ENCODE data around the gene TAMALIN.
A peak's percentile ranks its signal among the peaks of the same experiment; 100 is the strongest.

The TAMALIN gene

DNA sequence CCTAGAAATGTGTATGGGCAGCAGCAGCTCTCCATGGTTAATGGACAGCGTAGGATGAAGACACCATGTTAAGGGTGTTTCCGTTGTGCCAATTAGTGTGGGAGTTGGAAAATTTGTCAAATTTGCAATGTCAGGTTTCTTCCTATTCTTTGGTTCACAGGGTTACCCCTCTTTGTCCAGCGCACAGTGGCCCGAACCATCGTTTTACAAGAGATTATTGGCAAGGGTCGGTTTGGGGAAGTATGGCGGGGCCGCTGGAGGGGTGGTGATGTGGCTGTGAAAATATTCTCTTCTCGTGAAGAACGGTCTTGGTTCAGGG is 26.0 kb upstream of the TAMALIN start:
- DNase-seq (ENCODE audit: low read depth in 1 of 2, low spot score in 1 of 2): no peak

DNA sequence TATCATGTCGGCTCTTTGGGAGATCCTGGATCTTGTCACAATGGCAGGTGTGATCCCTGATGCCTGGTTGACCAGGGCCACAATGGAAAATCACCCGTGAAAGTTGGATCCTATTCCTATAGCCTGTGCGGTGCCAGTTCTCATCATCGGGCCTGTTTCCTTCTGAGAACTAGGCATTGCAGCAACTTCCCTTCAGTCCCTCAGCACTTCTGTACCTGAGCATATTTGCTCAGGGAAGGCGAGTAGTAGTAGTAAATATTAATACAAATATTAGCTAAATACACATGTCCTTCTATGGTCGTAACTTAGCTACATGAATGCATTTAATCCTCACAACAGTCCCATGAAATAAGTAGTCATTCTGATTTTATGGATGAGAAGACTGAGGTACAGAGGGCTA is 22.1 kb upstream of the TAMALIN start:
- no peak for DNase-seq (ENCODE audit: low read depth in 1 of 2, low spot score in 1 of 2)

DNA sequence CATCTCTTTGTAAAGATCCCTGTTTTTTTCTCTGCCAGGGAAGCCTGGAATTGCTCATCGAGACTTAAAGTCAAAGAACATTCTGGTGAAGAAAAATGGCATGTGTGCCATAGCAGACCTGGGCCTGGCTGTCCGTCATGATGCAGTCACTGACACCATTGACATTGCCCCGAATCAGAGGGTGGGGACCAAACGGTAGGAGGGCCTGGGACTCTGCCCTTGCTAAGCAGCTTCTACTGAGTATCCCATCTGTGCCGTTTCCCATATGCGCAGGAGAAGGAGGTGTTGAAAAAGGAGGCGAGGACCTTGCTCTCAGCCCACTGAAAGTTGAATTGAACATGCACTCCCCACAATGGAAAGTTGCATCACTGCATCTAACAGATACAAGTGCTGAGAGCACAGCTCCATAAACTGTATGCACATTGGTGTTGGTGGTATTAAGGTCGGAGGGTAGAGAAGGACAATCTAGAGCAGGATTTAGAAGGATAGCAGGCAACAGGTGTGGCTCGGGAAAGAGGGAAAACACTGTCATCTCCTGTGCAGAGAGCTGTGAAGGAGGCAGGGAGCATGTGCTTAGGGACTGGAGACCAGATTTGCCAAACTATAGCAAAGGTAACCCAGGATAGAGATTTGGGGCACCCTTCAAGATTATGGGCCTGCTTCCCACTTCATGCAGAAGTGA is 21.5 kb upstream of the TAMALIN start:
- no peak for DNase-seq (ENCODE audit: low read depth in 1 of 2, low spot score in 1 of 2)

DNA sequence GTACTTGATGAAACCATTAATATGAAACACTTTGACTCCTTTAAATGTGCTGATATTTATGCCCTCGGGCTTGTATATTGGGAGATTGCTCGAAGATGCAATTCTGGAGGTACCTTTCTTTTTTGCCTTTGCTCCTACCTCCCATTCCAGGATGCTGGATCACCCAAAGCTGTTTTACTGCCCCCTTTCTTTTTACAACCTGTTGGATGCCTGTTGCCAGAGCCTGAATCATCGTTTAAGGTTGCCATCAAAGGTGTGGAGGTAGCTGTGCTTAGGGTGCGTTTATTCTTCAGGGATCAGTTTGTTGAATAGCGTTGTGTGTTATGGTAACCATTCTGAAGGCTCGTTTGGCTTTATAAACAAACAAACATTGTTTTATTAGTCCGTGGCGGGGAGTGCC is 19.9 kb upstream of the TAMALIN start:
- no peak for DNase-seq (ENCODE audit: low read depth in 1 of 2, low spot score in 1 of 2)

DNA sequence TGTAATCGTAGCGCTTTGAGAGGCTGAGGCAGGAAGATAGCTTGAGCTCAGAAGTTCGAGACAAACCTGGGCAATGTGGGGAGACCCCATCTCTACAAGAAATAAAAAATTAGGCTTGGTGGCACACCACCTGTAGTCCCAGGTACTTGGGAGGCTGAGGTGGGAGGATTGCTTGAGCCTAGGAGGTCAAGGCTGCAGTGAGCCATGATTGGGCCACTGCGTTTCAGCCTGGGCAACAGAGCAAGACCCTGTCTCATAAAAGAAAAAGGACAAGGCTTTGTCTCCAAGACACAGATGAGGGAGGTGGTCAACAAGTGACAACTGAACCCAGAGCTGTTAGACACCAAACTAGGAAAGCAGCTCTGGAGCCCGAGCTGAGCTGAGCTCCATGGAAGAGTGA is 14.5 kb upstream of the TAMALIN start:
- DNase-seq (ENCODE audit: low read depth in 1 of 2, low spot score in 1 of 2): no peak

DNA sequence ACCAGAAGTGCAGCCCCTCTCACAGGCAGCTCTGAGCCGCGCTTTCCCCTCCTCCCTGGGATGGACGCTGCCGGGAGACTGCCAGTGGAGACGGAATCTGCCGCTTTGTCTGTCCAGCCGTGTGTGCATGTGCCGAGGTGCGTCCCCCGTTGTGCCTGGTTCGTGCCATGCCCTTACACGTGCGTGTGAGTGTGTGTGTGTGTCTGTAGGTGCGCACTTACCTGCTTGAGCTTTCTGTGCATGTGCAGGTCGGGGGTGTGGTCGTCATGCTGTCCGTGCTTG is 12.3 kb upstream of the TAMALIN start:
- DNase-seq (ENCODE audit: low read depth in 1 of 2, low spot score in 1 of 2): no peak

DNA sequence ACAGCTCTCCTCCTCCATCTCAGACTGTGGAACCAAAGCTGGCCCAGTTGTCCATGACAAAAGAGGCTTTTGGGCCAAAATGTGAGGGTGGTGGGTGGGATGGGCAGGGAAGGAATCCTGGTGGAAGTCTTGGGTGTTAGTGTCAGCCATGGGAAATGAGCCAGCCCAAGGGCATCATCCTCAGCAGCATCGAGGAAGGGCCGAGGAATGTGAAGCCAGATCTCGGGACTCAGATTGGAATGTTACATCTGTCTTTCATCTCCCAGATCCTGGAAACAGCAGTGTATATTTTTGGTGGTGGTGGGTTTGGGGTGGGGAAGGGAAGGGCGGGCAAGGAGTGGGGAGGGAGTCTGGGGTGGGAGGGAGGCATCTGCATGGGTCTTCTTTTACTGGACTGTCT is 11.8 kb upstream of the TAMALIN start:
- DNase-seq (ENCODE audit: low read depth in 1 of 2, low spot score in 1 of 2): no peak

DNA sequence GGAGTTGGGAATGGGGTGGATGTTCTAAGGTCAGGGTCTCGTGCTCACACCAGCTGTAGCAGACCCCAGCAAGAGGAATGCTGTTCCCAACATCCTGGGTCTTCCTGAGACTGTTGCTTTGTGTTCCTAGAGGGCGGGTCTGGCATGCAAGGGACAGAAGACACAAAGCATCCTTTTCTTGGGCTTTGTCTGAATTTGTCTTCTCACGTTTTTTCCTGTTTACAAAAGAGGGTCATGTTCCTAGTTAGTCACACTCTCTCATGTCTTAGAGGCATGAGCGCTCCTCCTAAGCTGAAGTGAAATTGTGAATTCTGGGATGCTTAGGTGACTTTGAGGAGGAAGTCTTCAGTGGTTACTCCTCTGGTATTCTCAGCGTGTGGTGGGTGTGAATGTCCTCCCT is 9.6 kb upstream of the TAMALIN start:
- DNase-seq (ENCODE audit: low read depth in 1 of 2, low spot score in 1 of 2): no peak

DNA sequence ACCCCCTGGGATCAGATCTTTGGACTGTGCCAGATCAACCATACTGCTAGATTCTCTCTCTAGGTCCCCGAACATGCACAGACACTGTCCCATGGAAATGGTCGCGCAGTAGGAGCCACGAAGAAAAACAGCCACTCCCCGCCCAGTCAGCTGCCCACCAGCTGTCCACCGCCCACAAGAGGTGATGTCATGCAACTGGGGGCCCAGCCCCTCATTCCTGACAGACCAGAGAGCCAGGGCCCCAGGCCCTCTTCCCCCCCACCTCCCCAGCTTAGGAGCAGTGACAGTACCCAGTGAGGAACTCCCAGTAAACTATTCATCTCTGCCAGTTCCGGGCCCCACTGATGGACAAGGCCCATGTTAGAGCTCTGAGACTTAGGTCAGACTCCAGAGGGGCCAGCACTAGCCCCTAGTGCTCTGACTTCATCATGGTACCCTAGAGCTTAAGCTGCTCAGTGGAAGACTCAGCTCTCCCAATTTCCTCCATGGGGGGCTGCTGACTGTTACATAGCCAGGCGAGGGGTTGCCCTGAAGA is 3.7 kb upstream of the TAMALIN start:
- DNase-seq (ENCODE audit: low read depth in 1 of 2, low spot score in 1 of 2): no peak

DNA sequence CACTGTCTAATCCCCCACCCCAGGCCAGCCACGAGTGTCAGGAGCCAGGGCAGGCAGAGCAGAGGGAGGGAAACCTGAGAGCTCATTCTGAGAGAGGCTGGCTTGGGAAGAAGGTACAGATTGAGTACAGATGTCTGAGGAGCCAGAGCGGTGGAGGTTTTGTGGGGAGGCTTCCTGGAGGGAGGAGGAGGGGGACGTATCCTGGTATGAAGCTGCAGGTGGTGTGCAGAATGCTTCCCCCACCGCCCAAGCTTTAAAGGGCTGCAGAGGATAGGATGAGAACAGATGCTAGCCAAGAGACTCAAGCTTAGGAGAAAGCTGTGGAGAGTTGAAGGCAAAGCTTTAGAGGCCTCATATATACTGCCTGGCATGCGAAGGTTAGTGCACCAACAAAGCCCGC is 3.2 kb upstream of the TAMALIN start:
- no peak for DNase-seq (ENCODE audit: low read depth in 1 of 2, low spot score in 1 of 2)

DNA sequence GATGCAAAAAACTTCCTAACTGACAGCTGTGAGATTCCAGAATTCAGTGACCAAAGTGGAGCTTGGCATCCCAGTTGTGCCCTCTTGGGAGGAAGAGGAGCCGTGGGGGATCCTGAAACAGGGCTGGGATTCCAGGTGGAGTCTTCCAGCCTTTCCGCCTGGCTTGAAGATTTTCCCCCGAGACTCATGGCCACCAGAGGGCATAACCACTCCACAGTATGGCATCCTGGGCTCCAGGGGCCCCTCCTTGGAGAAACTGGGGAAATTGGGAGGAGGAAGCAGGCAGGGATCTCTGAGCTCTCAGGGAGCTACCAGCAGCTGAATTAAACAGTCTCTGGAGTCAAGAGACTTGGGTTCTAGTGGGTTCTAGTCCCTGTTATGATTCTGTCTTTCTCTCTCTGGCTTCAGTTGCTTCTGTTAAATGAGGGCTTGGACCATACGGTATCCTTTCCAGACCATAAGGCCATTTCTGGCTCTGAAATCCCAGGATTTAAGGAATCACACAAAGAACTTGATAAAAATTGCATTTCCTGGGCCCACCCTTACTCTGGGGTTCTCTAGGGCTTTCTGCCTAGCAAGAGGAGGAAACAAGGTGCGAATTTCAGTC is 2.6 kb upstream of the TAMALIN start:
- DNase-seq (ENCODE audit: low read depth in 1 of 2, low spot score in 1 of 2): no peak

DNA sequence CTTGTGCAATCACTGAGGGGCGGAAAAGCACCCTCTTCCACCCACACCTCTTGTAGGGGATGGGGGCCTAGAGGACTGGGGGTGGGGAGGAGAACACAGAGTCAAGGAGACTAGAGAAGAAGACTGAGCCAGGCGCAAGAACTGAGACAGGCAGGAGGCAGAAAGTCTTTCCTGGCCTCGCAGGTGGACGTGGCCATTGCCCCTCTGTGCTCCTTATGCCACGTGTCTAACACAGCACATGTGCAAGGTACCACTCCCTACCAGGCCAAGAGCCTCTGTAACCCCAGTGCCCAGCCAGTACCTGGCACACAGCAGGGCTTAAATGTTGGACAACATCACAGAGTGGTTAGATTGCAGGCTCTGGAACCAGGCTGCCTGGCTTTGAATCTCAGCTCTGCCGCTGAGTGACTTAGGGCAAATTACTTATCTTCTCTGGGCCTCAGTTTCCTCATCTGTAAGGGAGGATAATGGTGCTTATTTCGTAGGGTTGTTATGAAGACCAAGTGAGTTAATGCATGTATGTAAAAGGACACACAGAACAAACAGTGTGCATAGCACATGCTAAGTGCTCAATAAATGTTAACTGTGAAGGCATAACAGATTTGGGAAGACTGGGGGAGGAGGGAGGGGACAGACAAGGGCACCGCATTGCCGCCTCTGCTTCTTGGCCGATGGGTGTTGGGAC is 1.4 kb upstream of the TAMALIN start:
- no peak for DNase-seq (ENCODE audit: low read depth in 1 of 2, low spot score in 1 of 2)

DNA sequence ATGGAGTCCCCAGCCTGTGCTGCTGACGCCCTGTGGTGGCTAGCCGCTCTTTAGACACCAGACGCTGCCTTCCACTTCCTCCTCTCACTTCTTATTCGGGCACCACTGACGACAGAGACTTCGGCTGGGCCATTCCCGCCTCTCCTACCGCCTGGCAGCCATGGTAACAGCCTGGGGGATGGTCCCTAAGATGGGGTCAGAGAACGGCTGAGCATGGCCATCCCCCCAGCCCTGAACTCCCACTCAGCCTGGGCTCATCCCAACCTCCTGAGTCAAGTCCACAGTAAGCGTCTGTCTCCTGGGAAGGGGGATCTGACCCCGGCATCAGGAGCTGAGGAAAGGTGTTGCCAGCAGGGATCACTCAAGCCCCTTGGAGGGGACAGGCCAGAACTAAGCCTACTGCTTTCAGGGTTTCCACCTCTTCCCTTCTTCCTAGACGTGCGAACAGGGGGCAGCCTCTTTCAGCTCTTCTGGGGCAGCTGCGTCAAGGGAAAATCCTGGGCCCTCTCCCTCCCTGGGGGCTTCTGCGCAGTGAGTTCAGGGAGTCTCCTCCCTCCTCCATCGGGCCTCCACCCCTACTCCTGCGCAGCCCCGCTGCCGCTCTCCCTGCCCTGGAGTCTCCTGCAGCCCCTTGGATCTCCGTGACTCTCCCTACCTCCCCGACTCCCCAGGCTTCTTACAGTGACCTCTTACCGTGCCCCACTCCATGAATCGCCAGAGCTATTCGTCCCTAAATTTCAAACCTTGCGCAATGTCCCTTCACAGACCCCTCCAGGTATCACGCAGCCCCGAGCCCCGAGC is 643 bp upstream of the TAMALIN start:
- DNase-seq (ENCODE audit: low read depth in 1 of 2, low spot score in 1 of 2): no peak

DNA sequence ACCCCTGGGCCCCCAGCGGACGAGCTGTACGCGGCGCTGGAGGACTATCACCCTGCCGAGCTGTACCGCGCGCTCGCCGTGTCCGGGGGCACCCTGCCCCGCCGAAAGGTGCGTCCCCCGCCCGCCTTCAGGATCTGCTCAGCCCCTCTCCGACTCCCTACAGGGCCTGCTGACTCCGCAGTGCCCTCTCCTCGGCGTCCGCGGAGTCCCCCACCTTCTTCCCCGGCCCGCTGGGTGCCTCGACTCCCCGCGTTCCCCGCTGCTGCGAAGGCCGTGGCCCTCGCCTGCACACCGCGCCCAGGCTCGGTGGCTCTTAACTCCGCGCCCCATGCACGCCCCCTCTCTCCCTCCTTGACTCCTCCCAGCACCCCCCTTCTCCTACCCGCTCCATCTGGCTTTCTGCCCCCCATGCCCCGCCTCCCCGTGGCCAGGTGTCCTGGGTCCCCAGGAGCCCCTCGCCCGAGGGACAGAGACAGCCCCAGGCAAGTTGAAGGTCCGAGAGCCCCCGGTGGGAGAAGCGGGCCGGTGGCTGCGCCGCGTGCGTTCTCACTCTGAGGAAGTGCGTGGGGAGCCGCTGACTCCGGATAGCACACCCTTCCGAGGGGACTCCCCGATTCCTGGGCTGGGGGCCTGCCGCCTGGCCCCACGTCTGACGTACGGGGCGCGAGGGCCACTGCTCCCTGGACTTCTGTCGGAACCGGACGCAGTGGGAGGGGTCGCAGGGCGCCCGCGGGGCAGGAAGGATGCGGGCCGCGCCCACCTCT is 594 bp downstream of the TAMALIN start:
- peak in 1 of 2 donors; percentile 23 for DNase-seq (ENCODE audit: low read depth in 1 of 2, low spot score in 1 of 2)

DNA sequence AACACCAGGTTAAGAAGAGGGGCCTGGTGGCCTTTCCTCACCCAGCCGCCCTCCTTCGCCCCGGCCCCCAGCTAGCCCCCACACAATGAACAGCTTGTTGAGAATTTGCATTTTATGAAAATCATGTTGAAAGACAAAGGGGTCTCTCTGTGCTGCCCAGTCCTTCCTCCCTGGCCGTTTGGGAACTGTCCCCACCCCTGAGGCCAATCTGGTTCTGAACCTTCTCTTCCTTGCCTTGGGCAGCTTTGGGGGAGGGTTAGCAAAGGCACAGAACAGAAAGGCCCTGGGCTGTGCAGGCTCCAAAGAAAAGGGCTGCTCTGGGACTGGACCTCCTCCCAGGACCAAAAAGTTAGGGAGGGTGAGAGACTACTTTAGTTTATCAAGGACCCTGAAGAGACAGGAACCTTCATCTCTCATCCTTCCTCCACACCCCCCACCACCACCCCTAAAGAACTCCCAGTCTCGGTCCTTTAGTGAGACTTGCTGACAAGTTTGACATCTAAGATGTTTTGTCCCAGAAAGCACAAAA is 1.3 kb downstream of the TAMALIN start:
- no peak for DNase-seq (ENCODE audit: low read depth in 1 of 2, low spot score in 1 of 2)

DNA sequence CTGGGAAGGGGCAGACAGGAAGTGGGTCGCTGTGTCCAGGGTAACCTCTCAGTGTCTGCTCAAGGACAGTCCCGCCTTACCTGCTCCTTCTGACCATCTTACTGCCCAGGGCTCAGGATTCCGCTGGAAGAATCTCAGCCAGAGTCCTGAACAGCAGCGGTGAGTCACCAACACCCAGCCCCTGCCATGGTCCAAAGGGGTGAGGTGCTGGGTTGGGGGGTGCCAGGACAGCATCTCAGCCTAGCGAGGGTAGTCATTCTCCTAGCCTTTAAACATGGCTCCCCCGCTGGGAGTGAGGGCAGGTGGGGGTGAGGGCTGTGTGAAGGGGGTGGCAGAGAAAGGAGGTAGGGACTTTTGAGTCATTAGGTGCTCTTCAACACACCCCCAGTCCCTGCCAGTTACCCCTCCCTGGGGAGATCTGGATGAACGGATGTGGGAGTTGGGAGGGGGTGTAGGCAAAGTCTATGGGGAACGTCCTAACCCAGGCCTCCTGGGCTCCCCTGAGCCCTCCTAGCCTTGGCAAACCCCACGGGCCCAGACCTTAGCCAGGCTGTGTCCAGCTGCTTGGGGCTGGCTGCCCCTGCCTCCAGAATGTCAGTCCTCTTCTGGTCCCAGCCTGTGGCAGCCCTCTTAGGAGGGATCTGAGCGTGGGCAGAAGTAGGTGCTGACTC is 2.5 kb downstream of the TAMALIN start:
- DNase-seq (ENCODE audit: low read depth in 1 of 2, low spot score in 1 of 2): no peak

DNA sequence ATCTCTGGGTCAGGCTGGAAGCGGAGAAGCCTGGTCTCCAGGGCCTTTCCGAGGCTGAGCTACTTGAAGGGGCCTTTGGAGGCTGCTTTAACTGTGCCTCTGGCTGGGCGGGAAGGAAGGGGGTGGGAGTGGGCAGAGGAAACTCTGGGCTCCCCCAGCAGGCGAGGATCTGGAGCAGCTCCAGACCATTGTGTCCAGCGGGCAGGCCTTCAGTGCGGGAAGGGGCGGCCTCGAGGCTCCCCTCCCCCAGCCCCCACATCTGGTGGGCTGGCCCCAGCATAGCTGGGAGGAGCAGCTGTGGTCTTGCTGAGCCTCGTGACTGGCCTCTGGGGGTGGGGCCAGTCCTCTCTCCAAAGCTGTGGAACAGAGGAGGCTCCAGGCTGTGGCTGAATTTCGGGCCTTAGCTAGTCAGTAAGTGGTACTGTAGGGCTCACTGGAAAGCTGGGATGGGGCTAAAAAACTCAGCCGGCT is 3.4 kb downstream of the TAMALIN start:
- no peak for DNase-seq (ENCODE audit: low read depth in 1 of 2, low spot score in 1 of 2)

DNA sequence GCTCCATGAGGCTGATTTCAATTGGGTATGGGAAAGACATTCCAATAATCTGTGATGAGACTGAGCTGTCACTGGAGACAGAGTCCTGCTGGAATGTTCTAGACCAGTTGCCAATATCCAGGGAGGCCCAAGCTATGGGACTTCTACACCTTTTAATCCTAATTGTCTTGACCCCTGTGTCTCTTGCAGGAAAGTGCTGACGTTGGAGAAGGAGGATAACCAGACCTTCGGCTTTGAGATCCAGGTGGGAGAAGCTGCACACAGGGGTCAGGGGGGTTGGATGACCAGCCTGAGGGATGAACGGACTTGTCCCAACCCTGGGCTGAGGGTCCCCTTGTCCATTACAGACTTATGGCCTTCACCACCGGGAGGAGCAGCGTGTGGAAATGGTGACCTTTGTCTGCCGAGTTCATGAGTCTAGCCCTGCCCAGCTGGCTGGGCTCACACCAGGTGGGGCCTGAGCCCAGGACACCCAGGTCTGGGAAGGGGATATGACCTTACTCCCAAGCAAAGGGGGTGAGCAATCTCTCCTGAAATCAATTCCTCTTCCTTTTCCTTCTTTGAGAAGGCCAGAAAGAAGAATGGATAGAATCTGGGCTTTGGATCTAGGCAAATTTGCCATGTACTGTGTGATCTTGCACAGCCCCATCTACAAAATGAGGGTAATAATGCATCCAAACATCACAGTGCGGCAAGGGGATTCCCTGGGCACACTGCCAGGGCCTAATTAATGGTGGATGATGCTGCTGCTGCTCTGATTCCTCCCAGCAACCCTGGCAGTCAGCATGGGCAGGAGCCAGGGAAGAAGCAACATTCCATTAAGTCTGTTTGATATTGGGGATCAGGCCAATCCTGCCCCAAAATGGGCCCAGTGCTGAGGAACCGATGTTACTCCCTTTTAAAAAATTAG is 4.2 kb downstream of the TAMALIN start:
- no peak for DNase-seq (ENCODE audit: low read depth in 1 of 2, low spot score in 1 of 2)

DNA sequence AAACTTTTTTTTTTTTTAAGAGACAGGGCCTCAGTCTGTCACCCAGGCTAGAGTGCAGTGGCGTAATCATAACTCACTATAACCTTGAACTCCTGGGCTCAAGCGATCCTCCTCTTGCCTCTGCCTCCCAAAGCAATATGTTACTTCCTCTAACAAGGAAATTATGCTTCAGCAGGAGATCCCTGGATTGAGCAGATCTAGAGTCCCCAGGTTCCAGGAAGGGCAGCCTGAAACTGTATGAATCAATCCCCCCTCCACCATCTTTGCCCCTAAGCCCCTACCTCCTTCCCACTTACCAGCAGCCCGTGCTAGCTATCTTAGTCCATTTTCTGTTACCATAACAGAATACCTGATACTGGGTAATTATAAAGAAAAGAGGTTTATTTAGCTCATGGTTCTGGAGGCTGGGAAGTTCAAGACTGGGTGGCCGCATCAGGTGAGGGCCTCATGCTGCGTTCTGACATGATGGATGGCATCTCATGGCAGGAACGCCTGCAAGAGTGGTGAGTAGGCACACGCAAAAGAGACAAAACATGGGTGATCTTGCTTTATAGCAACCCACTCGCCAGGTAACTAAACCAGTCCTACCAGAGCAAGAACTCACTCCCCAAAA is 5.0 kb downstream of the TAMALIN start:
- no peak for DNase-seq (ENCODE audit: low read depth in 1 of 2, low spot score in 1 of 2)
